ENCODE data around the gene ZBTB18.

DNA sequence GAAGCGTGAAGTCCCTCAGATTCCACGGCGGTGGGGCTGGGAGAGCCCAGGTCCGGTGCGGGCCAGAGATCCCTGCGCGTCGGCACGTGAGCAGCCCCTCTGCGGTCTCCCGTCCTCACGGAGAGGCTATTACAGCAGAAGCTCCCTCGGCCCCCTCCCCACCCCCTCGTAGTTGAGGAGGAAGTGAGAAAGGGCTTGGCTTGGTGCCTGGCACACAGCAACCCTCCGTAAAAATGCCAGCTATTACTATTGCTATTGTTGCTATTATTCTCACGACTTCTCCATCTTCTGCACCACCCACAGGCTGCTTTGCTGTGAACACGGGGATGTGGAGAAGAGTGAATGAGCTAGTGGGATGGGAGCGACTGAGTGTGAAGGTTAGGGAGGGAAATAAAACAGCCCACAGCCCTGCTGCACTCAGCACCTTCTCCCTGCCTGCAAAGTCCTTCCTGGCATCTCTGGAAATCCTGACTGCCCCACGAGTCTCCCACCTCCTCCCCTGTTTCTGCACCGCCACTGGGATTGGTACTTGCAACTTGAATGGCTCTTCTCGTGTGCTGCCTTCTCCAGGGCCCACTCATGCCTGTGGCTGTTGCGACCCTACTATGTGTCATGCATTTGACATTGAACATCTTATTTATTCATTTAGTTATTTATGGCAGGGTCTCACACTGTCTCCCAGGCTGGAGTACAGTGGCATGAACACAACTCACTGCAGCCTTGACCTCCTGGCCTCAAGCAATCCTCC lies 26.6 kb downstream of the ZBTB18 start:
- TF ChIP-seq POLR2AphosphoS5 (IDR thresholded peaks at IDR 0.05; ENCODE audit: low read depth, low read length) = no peak
- TF ChIP-seq POU2F2 (IDR thresholded peaks at IDR 0.05; ENCODE audit: low read depth, low read length) = no peak
- TF ChIP-seq POLR2A (IDR thresholded peaks at IDR 0.05; ENCODE audit: low read depth, low read length) = no peak
- TF ChIP-seq TAF1 (IDR thresholded peaks at IDR 0.05; ENCODE audit: low read depth, low read length) = no peak

All from GM12891 (cell line).